ENCODE measurements around the gene PCDHA1.

Gene PCDHA1

DNA sequence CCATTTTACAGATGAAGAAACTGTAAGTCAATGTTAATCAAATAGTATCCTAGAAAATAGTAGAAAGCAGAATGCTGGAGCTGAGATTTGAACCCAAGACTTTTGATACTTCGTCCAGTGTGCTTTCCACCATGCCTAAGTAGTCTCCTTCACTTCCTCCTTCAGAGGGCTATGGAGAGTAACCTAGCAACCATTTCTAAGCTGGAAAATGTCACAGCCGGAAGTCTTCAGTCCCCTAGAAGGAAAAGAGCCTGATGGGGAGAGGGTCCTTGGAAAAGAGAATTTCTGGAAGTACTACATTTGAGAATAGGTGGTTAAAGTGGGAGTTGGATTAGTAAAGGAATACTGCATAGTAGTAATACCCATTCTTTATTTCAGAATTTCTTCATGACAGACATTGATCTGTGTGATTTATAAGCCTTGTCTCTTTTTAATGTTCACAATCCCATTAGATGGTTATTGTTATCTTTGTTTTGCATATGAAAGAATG, 213.0 kb downstream of the PCDHA1 start:
- no peak for ATAC-seq
- TF ChIP-seq ARNTL (CRISPR knock-in tag; IDR thresholded peaks at IDR 0.05; ENCODE audit: borderline replicate concordance, low read depth): no peak
- TF ChIP-seq, protein P1, sequence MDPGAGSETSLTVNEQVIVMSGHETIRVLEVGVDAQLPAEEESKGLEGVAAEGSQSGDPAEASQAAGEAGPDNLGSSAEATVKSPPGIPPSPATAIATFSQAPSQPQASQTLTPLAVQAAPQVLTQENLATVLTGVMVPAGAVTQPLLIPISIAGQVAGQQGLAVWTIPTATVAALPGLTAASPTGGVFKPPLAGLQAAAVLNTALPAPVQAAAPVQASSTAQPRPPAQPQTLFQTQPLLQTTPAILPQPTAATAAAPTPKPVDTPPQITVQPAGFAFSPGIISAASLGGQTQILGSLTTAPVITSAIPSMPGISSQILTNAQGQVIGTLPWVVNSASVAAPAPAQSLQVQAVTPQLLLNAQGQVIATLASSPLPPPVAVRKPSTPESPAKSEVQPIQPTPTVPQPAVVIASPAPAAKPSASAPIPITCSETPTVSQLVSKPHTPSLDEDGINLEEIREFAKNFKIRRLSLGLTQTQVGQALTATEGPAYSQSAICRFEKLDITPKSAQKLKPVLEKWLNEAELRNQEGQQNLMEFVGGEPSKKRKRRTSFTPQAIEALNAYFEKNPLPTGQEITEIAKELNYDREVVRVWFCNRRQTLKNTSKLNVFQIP (CRISPR knock-in tag; IDR thresholded peaks at IDR 0.05; ENCODE audit: borderline replicate concordance, low read depth): no peak
- TF ChIP-seq ESRRG (CRISPR knock-in tag; IDR thresholded peaks at IDR 0.05): no peak
- no peak for TF ChIP-seq ZC3H10 (CRISPR knock-in tag; IDR thresholded peaks at IDR 0.05)
- TF ChIP-seq RARB (CRISPR knock-in tag; IDR thresholded peaks at IDR 0.05): no peak
- TF ChIP-seq, protein P2, sequence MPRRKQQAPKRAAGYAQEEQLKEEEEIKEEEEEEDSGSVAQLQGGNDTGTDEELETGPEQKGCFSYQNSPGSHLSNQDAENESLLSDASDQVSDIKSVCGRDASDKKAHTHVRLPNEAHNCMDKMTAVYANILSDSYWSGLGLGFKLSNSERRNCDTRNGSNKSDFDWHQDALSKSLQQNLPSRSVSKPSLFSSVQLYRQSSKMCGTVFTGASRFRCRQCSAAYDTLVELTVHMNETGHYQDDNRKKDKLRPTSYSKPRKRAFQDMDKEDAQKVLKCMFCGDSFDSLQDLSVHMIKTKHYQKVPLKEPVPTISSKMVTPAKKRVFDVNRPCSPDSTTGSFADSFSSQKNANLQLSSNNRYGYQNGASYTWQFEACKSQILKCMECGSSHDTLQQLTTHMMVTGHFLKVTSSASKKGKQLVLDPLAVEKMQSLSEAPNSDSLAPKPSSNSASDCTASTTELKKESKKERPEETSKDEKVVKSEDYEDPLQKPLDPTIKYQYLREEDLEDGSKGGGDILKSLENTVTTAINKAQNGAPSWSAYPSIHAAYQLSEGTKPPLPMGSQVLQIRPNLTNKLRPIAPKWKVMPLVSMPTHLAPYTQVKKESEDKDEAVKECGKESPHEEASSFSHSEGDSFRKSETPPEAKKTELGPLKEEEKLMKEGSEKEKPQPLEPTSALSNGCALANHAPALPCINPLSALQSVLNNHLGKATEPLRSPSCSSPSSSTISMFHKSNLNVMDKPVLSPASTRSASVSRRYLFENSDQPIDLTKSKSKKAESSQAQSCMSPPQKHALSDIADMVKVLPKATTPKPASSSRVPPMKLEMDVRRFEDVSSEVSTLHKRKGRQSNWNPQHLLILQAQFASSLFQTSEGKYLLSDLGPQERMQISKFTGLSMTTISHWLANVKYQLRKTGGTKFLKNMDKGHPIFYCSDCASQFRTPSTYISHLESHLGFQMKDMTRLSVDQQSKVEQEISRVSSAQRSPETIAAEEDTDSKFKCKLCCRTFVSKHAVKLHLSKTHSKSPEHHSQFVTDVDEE (CRISPR knock-in tag; IDR thresholded peaks at IDR 0.05): no peak
- TF ChIP-seq ZFP30 (CRISPR knock-in tag; IDR thresholded peaks at IDR 0.05): no peak
- no peak for TF ChIP-seq ZNF8 (CRISPR knock-in tag; IDR thresholded peaks at IDR 0.05)
- TF ChIP-seq, protein P3, sequence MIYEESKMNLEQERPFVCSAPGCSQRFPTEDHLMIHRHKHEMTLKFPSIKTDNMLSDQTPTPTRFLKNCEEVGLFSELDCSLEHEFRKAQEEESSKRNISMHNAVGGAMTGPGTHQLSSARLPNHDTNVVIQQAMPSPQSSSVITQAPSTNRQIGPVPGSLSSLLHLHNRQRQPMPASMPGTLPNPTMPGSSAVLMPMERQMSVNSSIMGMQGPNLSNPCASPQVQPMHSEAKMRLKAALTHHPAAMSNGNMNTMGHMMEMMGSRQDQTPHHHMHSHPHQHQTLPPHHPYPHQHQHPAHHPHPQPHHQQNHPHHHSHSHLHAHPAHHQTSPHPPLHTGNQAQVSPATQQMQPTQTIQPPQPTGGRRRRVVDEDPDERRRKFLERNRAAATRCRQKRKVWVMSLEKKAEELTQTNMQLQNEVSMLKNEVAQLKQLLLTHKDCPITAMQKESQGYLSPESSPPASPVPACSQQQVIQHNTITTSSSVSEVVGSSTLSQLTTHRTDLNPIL (CRISPR knock-in tag; IDR thresholded peaks at IDR 0.05; ENCODE audit: low read depth): no peak
- no peak for TF ChIP-seq SNAI2 (CRISPR knock-in tag; IDR thresholded peaks at IDR 0.05)
- TF ChIP-seq CSDC2 (CRISPR knock-in tag; IDR thresholded peaks at IDR 0.05): no peak
- TF ChIP-seq, protein P4, sequence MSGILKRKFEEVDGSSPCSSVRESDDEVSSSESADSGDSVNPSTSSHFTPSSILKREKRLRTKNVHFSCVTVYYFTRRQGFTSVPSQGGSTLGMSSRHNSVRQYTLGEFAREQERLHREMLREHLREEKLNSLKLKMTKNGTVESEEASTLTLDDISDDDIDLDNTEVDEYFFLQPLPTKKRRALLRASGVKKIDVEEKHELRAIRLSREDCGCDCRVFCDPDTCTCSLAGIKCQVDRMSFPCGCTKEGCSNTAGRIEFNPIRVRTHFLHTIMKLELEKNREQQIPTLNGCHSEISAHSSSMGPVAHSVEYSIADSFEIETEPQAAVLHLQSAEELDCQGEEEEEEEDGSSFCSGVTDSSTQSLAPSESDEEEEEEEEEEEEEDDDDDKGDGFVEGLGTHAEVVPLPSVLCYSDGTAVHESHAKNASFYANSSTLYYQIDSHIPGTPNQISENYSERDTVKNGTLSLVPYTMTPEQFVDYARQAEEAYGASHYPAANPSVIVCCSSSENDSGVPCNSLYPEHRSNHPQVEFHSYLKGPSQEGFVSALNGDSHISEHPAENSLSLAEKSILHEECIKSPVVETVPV (CRISPR knock-in tag; IDR thresholded peaks at IDR 0.05): no peak
- no peak for TF ChIP-seq TOX (CRISPR knock-in tag; IDR thresholded peaks at IDR 0.05; ENCODE audit: borderline replicate concordance)
- no peak for TF ChIP-seq ZFP3 (CRISPR knock-in tag; IDR thresholded peaks at IDR 0.05)
- no peak for TF ChIP-seq ZNF70 (CRISPR knock-in tag; IDR thresholded peaks at IDR 0.05)
- no peak for TF ChIP-seq PPARA (CRISPR knock-in tag; IDR thresholded peaks at IDR 0.05; ENCODE audit: borderline replicate concordance)
- no peak for TF ChIP-seq BACH2 (CRISPR knock-in tag; IDR thresholded peaks at IDR 0.05; ENCODE audit: borderline replicate concordance)
- TF ChIP-seq OSR1 (CRISPR knock-in tag; IDR thresholded peaks at IDR 0.05): no peak

DNA sequence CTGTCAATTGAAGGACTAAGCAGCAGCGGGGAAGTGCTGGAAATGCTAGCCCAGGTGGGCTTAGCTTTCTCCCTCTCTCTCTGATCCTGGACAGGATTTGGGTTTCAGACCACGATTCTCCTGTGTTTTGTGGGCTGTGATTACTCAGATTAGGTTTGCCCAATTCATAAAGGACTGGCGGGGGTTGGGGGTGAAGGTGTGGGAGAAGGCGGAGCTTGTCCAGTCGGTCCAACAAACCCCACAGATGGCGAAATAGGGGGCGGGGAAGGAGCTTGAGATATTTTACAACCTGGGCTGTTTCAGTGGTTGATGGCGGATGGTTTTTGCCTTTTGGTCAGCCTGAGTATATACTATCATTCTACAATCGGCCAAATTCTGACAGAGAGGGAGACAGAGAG, 215.5 kb downstream of the PCDHA1 start:
- peak; percentile 58 for ATAC-seq
- TF ChIP-seq CSDC2 (CRISPR knock-in tag; IDR thresholded peaks at IDR 0.05) (0 out of 2 replicates have a peak, but pooled peaks have one; percentile 27), PPARA (CRISPR knock-in tag; IDR thresholded peaks at IDR 0.05; ENCODE audit: borderline replicate concordance) (no peak)

DNA sequence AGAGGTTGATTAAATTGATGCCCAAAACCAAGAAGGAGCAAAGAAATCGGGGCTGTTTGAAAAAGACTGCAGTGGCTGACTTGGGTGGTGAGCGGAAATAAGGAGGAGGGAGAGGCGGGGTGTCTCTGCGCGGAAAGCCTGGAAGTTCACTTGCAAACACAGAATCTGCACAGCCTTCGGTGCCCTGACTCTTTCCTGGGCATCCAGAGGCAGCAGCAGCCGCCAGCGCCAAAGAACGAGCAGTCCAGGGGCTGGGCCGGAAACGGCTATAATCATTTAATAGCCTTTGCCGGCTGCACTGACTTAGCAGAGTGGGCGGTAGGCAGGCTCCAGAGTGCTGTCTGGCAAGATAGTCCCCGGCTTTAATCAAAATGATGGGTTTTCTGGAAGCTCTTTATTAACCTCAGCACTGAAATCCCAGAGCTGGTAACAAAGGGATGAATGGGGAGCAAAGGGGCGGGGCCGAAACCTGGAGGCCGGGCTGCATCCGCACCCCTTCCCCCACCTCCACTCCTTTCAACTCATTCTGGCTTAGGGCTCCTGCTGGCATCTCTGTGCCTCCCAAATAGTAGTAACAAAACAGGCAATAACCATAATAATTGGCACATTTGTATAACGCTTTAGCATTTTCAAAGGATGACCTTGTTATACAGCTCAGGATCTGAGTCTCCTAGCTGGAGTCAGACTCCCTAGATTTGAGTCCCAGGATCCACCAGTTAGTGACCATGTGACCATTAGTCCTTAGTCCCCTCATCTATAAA, 216.1 kb downstream of the PCDHA1 start:
- TF ChIP-seq, protein P5, sequence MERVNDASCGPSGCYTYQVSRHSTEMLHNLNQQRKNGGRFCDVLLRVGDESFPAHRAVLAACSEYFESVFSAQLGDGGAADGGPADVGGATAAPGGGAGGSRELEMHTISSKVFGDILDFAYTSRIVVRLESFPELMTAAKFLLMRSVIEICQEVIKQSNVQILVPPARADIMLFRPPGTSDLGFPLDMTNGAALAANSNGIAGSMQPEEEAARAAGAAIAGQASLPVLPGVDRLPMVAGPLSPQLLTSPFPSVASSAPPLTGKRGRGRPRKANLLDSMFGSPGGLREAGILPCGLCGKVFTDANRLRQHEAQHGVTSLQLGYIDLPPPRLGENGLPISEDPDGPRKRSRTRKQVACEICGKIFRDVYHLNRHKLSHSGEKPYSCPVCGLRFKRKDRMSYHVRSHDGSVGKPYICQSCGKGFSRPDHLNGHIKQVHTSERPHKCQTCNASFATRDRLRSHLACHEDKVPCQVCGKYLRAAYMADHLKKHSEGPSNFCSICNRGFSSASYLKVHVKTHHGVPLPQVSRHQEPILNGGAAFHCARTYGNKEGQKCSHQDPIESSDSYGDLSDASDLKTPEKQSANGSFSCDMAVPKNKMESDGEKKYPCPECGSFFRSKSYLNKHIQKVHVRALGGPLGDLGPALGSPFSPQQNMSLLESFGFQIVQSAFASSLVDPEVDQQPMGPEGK (CRISPR knock-in tag; IDR thresholded peaks at IDR 0.05; ENCODE audit: borderline replicate concordance): no peak
- no peak for TF ChIP-seq ZFP3 (CRISPR knock-in tag; IDR thresholded peaks at IDR 0.05)
- no peak for TF ChIP-seq BACH2 (CRISPR knock-in tag; IDR thresholded peaks at IDR 0.05; ENCODE audit: borderline replicate concordance)
- TF ChIP-seq, protein P2 (CRISPR knock-in tag; IDR thresholded peaks at IDR 0.05): peak; percentile 66; the same call in 1 of the 2 replicates
- TF ChIP-seq TCF4 (CRISPR knock-in tag; IDR thresholded peaks at IDR 0.05; ENCODE audit: borderline replicate concordance): peak; percentile 46; the same call in 1 of the 2 replicates
- TF ChIP-seq, protein P3 (CRISPR knock-in tag; IDR thresholded peaks at IDR 0.05; ENCODE audit: low read depth): 0 out of 2 replicates have a peak, but pooled peaks have one; percentile 29
- TF ChIP-seq ISL1 (CRISPR knock-in tag; IDR thresholded peaks at IDR 0.05): peak; percentile 59
- no peak for TF ChIP-seq ZNF565 (CRISPR knock-in tag; conservative IDR thresholded peaks at IDR 0.05; ENCODE audit: low read depth)
- no peak for TF ChIP-seq ARNTL (CRISPR knock-in tag; IDR thresholded peaks at IDR 0.05; ENCODE audit: borderline replicate concordance, low read depth)
- ATAC-seq: peak; percentile 90

Data from SK-N-SH treated with all-trans-retinoic acid at 6 μM for 48 hours (cell line).